ENCODE results near the gene TMPRSS11F. TPM values are rescaled to one million over a fixed set of nuclear protein-coding genes. Genes with fewer than 3 reads are reported as not detected.

The TMPRSS11F gene
- total and polyA plus RNA-seq, 2 experiments from 2014 or later = not detected

GRCh38 chr4:68038272-68038671 lies 91.4 kb downstream of the TMPRSS11F start:
- Histone ChIP-seq H3K79me2 (ENCODE audit: insufficient read depth) (no peaks in the 10 kb centered on the region), H3K36me3 (ENCODE audit: low read depth) (no peaks in the 10 kb centered on the region), H3K4me2 (ENCODE audit: unreplicated experiment) (no peak overlapping the region), H3F3A (ENCODE audit: insufficient read depth) (no peaks in the 10 kb centered on the region), H4K20me1 (ENCODE audit: insufficient read depth) (no peaks in the 10 kb centered on the region), H3K27me3 (replicated peaks; ENCODE audit: insufficient read depth) (peaks cover 3% of the 10 kb centered on the region; the same call in 1 of the 2 replicates), H2AFZ (no peak overlapping the region), H3K9me2 (ENCODE audit: insufficient read depth) (no peaks in the 10 kb centered on the region), H3K9me3 (ENCODE audit: low read depth) (no peaks in the 10 kb centered on the region), H3K9ac (no peak overlapping the region), H3K27ac (no peak overlapping the region), H3K4me1 (ENCODE audit: insufficient read depth) (no peaks in the 10 kb centered on the region), H3K4me3 (no peak overlapping the region)
- in situ Hi-C loops (cut with MboI) = no loop called here
- TF ChIP-seq EZH2 (IDR thresholded peaks at IDR 0.05; ENCODE audit: insufficient read depth, poor library complexity, severe bottlenecking) = no peak
- TF ChIP-seq EZH2phosphoT487 (IDR thresholded peaks at IDR 0.05; ENCODE audit: insufficient read depth, low read depth) = no peak
- 86 to 87% methylated on average over 28 of the region's 28 CpGs for WGBS, 2 experiments (ENCODE audit: low coverage in 1 of 2, low lambda C conversion rate in 2 of 2, missing lambda C conversion rate in 2 of 2)
- no peak for DNase-seq

- Histone ChIP-seq H3K36me3 (ENCODE audit: low read depth) (no peaks in the 10 kb centered on the region), H3K27me3 (replicated peaks; ENCODE audit: insufficient read depth) (peaks cover 12% of the 10 kb centered on the region), H3K9me3 (ENCODE audit: low read depth) (no peaks in the 10 kb centered on the region), H3K9me2 (ENCODE audit: insufficient read depth) (no peaks in the 10 kb centered on the region), H3K4me2 (ENCODE audit: unreplicated experiment) (peak overlapping the region; percentile 40), H3K27ac (no peak overlapping the region), H2AFZ (no peak overlapping the region), H3K4me3 (no peak overlapping the region), H3K9ac (no peak overlapping the region), H3K4me1 (ENCODE audit: insufficient read depth) (peaks cover 8% of the 10 kb centered on the region; the same call in 1 of the 2 replicates), H4K20me1 (ENCODE audit: insufficient read depth) (no peaks in the 10 kb centered on the region), H3F3A (ENCODE audit: insufficient read depth) (peaks cover 5% of the 10 kb centered on the region; the same call in 1 of the 2 replicates), H3K79me2 (ENCODE audit: insufficient read depth) (no peaks in the 10 kb centered on the region)
- 10 to 13% methylated on average over 2 of the region's 2 CpGs for WGBS, 2 experiments (ENCODE audit: low coverage in 1 of 2, low lambda C conversion rate in 2 of 2, missing lambda C conversion rate in 2 of 2)
- in situ Hi-C loops (cut with MboI) = no loop called here
- TF ChIP-seq EZH2phosphoT487 (IDR thresholded peaks at IDR 0.05; ENCODE audit: insufficient read depth, low read depth) (no peak), EZH2 (IDR thresholded peaks at IDR 0.05; ENCODE audit: insufficient read depth, poor library complexity, severe bottlenecking) (no peak)
- peak; percentile 73 for DNase-seq
Observed at GRCh38 chr4:68021185-68021584, 108.5 kb downstream of the TMPRSS11F start.

- Histone ChIP-seq H3K27ac (no peak overlapping the region), H3K79me2 (ENCODE audit: insufficient read depth) (no peaks in the 10 kb centered on the region), H3F3A (ENCODE audit: insufficient read depth) (no peaks in the 10 kb centered on the region), H3K4me3 (no peak overlapping the region), H2AFZ (no peak overlapping the region), H3K4me1 (ENCODE audit: insufficient read depth) (no peaks in the 10 kb centered on the region), H3K36me3 (ENCODE audit: low read depth) (no peaks in the 10 kb centered on the region), H3K9ac (no peak overlapping the region), H3K9me3 (ENCODE audit: low read depth) (no peaks in the 10 kb centered on the region), H3K4me2 (ENCODE audit: unreplicated experiment) (no peak overlapping the region), H3K27me3 (replicated peaks; ENCODE audit: insufficient read depth) (peaks cover 6% of the 10 kb centered on the region), H3K9me2 (ENCODE audit: insufficient read depth) (no peaks in the 10 kb centered on the region), H4K20me1 (ENCODE audit: insufficient read depth) (no peaks in the 10 kb centered on the region)
- in situ Hi-C loops (cut with MboI) = no loop called here
- TF ChIP-seq EZH2phosphoT487 (IDR thresholded peaks at IDR 0.05; ENCODE audit: insufficient read depth, low read depth) = no peak
- TF ChIP-seq EZH2 (IDR thresholded peaks at IDR 0.05; ENCODE audit: insufficient read depth, poor library complexity, severe bottlenecking) = no peak
- no peak for DNase-seq
Observed at GRCh38 chr4:68011684-68012083, 118.0 kb downstream of the TMPRSS11F start.

Small RNAs within 50 kb of the gene (small RNA-seq; reads per million reads assigned to genes)
- gene RNU6-95P (ENCODE audit: low read depth, low replicate concordance) = not detected

Other genes starting within 250 kb of the TMPRSS11F start
- not detected in 2 replicates for gene TMPRSS11D, start 245.9 kb downstream of the TMPRSS11F start, total RNA-seq (2014; rRNA removed; shearing (Covaris generic))
- gene TMPRSS11D, start 245.9 kb downstream of the TMPRSS11F start, polyA plus RNA-seq (2016; fragmentation: Nextera tagmentation; extraction: Ambion mirVana) = not detected in 2 replicates
- gene TMPRSS11A, start 166.4 kb downstream of the TMPRSS11F start, total RNA-seq (2014; rRNA removed; shearing (Covaris generic)) = not detected in 2 replicates
- gene TMPRSS11A, start 166.4 kb downstream of the TMPRSS11F start, polyA plus RNA-seq (2016; fragmentation: Nextera tagmentation; extraction: Ambion mirVana) = not detected in 2 replicates
- gene TMPRSS11B, start 115.8 kb upstream of the TMPRSS11F start, total RNA-seq (2014; rRNA removed; shearing (Covaris generic)) = not detected in 2 replicates
- not detected in 2 replicates for gene TMPRSS11B, start 115.8 kb upstream of the TMPRSS11F start, polyA plus RNA-seq (2016; fragmentation: Nextera tagmentation; extraction: Ambion mirVana)
- 38.0 and 41.4 TPM in 2 replicates for gene YTHDC1, start 220.2 kb upstream of the TMPRSS11F start, total RNA-seq (2014; rRNA removed; shearing (Covaris generic))
- gene YTHDC1, start 220.2 kb upstream of the TMPRSS11F start, polyA plus RNA-seq (2016; fragmentation: Nextera tagmentation; extraction: Ambion mirVana) = 27.6 and 29.8 TPM in 2 replicates

All from GM23248 (cell line).